ENCODE data around the gene CNTN5. TPM values are rescaled to one million over a fixed set of nuclear protein-coding genes. Genes with fewer than 3 reads are reported as not detected.
A peak's percentile ranks its signal among the peaks of the same experiment; 100 is the strongest.

CNTN5 gene
- total and polyA plus RNA-seq, 2 donors (not counting 1 experiment from before 2014, with no cell fraction given), result 0.17 TPM; not detected in 1

DNA sequence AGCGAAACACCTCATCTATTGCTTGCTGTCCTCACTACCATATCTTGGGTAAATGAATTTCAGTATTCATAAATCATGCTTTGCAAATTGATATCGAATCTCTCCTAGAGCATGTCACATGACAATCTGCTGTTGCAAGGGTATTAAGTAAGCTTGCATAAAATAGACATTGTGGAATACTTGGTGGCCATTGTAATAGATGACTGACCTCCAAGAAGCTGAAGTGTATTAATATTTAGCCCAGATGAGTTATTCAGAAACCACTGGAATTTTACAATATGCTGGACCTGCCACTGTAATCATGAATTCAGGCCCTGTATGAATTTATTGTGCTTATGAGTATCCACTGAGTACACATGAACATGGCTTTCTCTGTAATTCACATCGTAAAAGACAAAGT is 1376.7 kb downstream of the CNTN5 start:
- Histone ChIP-seq H3K27me3 (ENCODE audit: control insufficient read depth, insufficient read depth, low read length) (no peaks in the 10 kb centered on the region), H3K4me3 (replicated peaks in 1 of 4; ENCODE audit: control extremely low read depth in 1 of 4, insufficient read depth in 1 of 4, low read depth in 3 of 4, low read length in 4 of 4) (no peak overlapping the region), H3K27ac (ENCODE audit: insufficient read depth, low read length) (no peak overlapping the region), H2AFZ (ENCODE audit: low read length) (no peak overlapping the region), H3K79me2 (ENCODE audit: control insufficient read depth, insufficient read depth, low read length) (no peaks in the 10 kb centered on the region), H3K4me1 (ENCODE audit: control insufficient read depth, extremely low read depth, insufficient read depth, low read length) (no peaks in the 10 kb centered on the region), H3K4me2 (ENCODE audit: extremely low read depth, insufficient read depth, low read length) (no peak overlapping the region), H3K36me3 (ENCODE audit: control insufficient read depth, insufficient read depth, low read length) (no peaks in the 10 kb centered on the region), H4K20me1 (ENCODE audit: control insufficient read depth, extremely low read depth, insufficient read depth, low read length) (no peaks in the 10 kb centered on the region), H3K9me3 (ENCODE audit: control insufficient read depth, insufficient read depth, low read depth, low read length) (no peaks in the 10 kb centered on the region), H3K9ac (ENCODE audit: insufficient read depth, low read length) (no peak overlapping the region)
- TF ChIP-seq, protein P1, sequence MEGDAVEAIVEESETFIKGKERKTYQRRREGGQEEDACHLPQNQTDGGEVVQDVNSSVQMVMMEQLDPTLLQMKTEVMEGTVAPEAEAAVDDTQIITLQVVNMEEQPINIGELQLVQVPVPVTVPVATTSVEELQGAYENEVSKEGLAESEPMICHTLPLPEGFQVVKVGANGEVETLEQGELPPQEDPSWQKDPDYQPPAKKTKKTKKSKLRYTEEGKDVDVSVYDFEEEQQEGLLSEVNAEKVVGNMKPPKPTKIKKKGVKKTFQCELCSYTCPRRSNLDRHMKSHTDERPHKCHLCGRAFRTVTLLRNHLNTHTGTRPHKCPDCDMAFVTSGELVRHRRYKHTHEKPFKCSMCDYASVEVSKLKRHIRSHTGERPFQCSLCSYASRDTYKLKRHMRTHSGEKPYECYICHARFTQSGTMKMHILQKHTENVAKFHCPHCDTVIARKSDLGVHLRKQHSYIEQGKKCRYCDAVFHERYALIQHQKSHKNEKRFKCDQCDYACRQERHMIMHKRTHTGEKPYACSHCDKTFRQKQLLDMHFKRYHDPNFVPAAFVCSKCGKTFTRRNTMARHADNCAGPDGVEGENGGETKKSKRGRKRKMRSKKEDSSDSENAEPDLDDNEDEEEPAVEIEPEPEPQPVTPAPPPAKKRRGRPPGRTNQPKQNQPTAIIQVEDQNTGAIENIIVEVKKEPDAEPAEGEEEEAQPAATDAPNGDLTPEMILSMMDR (conservative IDR thresholded peaks at IDR 0.05 in 1 of 2, IDR thresholded peaks at IDR 0.05 in 1 of 2; ENCODE audit: low read depth in 1 of 2, low read length in 2 of 2), result no peak
- TF ChIP-seq EZH2 (IDR thresholded peaks at IDR 0.05; ENCODE audit: low read length, missing control alignments), result no peak
- DNase-seq (ENCODE audit: low read depth in 2 of 2), result no peak

- H3K4me1 ChIP-seq (ENCODE audit: control insufficient read depth, extremely low read depth, insufficient read depth, low read length), result no peaks in the 10 kb centered on the region
- H3K79me2 ChIP-seq (ENCODE audit: control insufficient read depth, insufficient read depth, low read length), result no peaks in the 10 kb centered on the region
- H2AFZ ChIP-seq (ENCODE audit: low read length), result no peak overlapping the region
- peak; percentile 56 to 70 for DNase-seq (ENCODE audit: low read depth in 2 of 2)
- H3K4me2 ChIP-seq (ENCODE audit: extremely low read depth, insufficient read depth, low read length), result no peak overlapping the region
- no peaks in the 10 kb centered on the region for H3K27me3 ChIP-seq (ENCODE audit: control insufficient read depth, insufficient read depth, low read length)
- H3K9me3 ChIP-seq (ENCODE audit: control insufficient read depth, insufficient read depth, low read depth, low read length), result no peaks in the 10 kb centered on the region
- no peaks in the 10 kb centered on the region for H3K36me3 ChIP-seq (ENCODE audit: control insufficient read depth, insufficient read depth, low read length)
- H3K27ac ChIP-seq (ENCODE audit: insufficient read depth, low read length), result no peak overlapping the region
- no peaks in the 10 kb centered on the region for H4K20me1 ChIP-seq (ENCODE audit: control insufficient read depth, extremely low read depth, insufficient read depth, low read length)
- no peak for TF ChIP-seq EZH2 (IDR thresholded peaks at IDR 0.05; ENCODE audit: low read length, missing control alignments)
- TF ChIP-seq, protein P1 (conservative IDR thresholded peaks at IDR 0.05 in 1 of 2, IDR thresholded peaks at IDR 0.05 in 1 of 2; ENCODE audit: low read depth in 1 of 2, low read length in 2 of 2), result no peak
- no peak overlapping the region for H3K4me3 ChIP-seq (replicated peaks in 1 of 4; ENCODE audit: control extremely low read depth in 1 of 4, insufficient read depth in 1 of 4, low read depth in 3 of 4, low read length in 4 of 4)
- no peak overlapping the region for H3K9ac ChIP-seq (ENCODE audit: insufficient read depth, low read length)
These were observed 1383.1 kb downstream of the CNTN5 start for GRCh38 chr11:100403816-100404215.

- Histone ChIP-seq H3K79me2 (ENCODE audit: control insufficient read depth, insufficient read depth, low read length) (no peaks in the 10 kb centered on the region), H3K27ac (ENCODE audit: insufficient read depth, low read length) (no peak overlapping the region), H3K36me3 (ENCODE audit: control insufficient read depth, insufficient read depth, low read length) (no peaks in the 10 kb centered on the region), H3K4me3 (replicated peaks in 1 of 4; ENCODE audit: control extremely low read depth in 1 of 4, insufficient read depth in 1 of 4, low read depth in 3 of 4, low read length in 4 of 4) (no peak overlapping the region), H3K27me3 (ENCODE audit: control insufficient read depth, insufficient read depth, low read length) (no peaks in the 10 kb centered on the region), H4K20me1 (ENCODE audit: control insufficient read depth, extremely low read depth, insufficient read depth, low read length) (no peaks in the 10 kb centered on the region), H3K4me1 (ENCODE audit: control insufficient read depth, extremely low read depth, insufficient read depth, low read length) (no peaks in the 10 kb centered on the region), H2AFZ (ENCODE audit: low read length) (no peak overlapping the region), H3K4me2 (ENCODE audit: extremely low read depth, insufficient read depth, low read length) (no peak overlapping the region), H3K9ac (ENCODE audit: insufficient read depth, low read length) (no peak overlapping the region), H3K9me3 (ENCODE audit: control insufficient read depth, insufficient read depth, low read depth, low read length) (no peaks in the 10 kb centered on the region)
- no peak for DNase-seq (ENCODE audit: low read depth in 2 of 2)
- TF ChIP-seq, protein P1 (conservative IDR thresholded peaks at IDR 0.05 in 1 of 2, IDR thresholded peaks at IDR 0.05 in 1 of 2; ENCODE audit: low read depth in 1 of 2, low read length in 2 of 2), result no peak
- TF ChIP-seq EZH2 (IDR thresholded peaks at IDR 0.05; ENCODE audit: low read length, missing control alignments), result no peak
These were observed 1384.2 kb downstream of the CNTN5 start for GRCh38 chr11:100404907-100405306.
